ENCODE results near the gene FANCC. TPM values are rescaled to one million over a fixed set of nuclear protein-coding genes. Genes with fewer than 3 reads are reported as not detected.

Gene FANCC
- total RNA-seq, 4 donors from 2014 or later = 13.8 to 32.2 (median 21.4) TPM

- no peak for TF ChIP-seq POLR2A (IDR thresholded peaks at IDR 0.05)
- TF ChIP-seq CTCF (IDR thresholded peaks at IDR 0.05) = no peak
- Histone ChIP-seq H3K4me1 (no peaks in the 10 kb centered on the region), H3K36me3 (peaks cover 0 to 19% (median 0%) of the 10 kb centered on the region in 3 donors), H3K27me3 (no peaks in the 10 kb centered on the region), H3K27ac (no peak overlapping the region), H3K4me3 (no peak overlapping the region), H3K9me3 (no peaks in the 10 kb centered on the region)
- DNase-seq = no peak
Observed at GRCh38 chr9:95242613-95243012, 74.9 kb downstream of the FANCC start.

- Histone ChIP-seq H3K4me1 (no peaks in the 10 kb centered on the region), H3K27ac (no peak overlapping the region), H3K36me3 (no peaks in the 10 kb centered on the region), H3K27me3 (no peaks in the 10 kb centered on the region), H3K9me3 (no peaks in the 10 kb centered on the region), H3K4me3 (no peak overlapping the region)
- no peak for TF ChIP-seq POLR2A (IDR thresholded peaks at IDR 0.05)
- no peak for TF ChIP-seq CTCF (IDR thresholded peaks at IDR 0.05)
- DNase-seq = no peak
Observed at GRCh38 chr9:95239071-95239470, 78.4 kb downstream of the FANCC start.

- H3K4me1 ChIP-seq = no peaks in the 10 kb centered on the region
- no peaks in the 10 kb centered on the region for H3K9me3 ChIP-seq
- H3K36me3 ChIP-seq = no peaks in the 10 kb centered on the region
- no peak for DNase-seq
- H3K4me3 ChIP-seq = no peak overlapping the region
- TF ChIP-seq POLR2A (IDR thresholded peaks at IDR 0.05) (no peak), CTCF (IDR thresholded peaks at IDR 0.05) (no peak)
- H3K27ac ChIP-seq = no peak overlapping the region
- no peaks in the 10 kb centered on the region for H3K27me3 ChIP-seq
Observed at GRCh38 chr9:95237336-95237735, 80.2 kb downstream of the FANCC start.

GRCh38 chr9:95230046-95230445 lies 87.5 kb downstream of the FANCC start:
- H3K36me3 ChIP-seq = no peaks in the 10 kb centered on the region
- no peak for TF ChIP-seq CTCF (IDR thresholded peaks at IDR 0.05)
- TF ChIP-seq POLR2A (IDR thresholded peaks at IDR 0.05) = no peak
- no peak overlapping the region for H3K4me3 ChIP-seq
- H3K27ac ChIP-seq = no peak overlapping the region
- H3K27me3 ChIP-seq = no peaks in the 10 kb centered on the region
- H3K4me1 ChIP-seq = no peaks in the 10 kb centered on the region
- no peaks in the 10 kb centered on the region for H3K9me3 ChIP-seq
- no peak for DNase-seq

GRCh38 chr9:95229230-95229915 lies 88.1 kb downstream of the FANCC start:
- Histone ChIP-seq H3K4me1 (no peaks in the 10 kb centered on the region), H3K36me3 (no peaks in the 10 kb centered on the region), H3K27me3 (no peaks in the 10 kb centered on the region), H3K27ac (no peak overlapping the region), H3K9me3 (no peaks in the 10 kb centered on the region), H3K4me3 (no peak overlapping the region)
- DNase-seq = no peak
- TF ChIP-seq CTCF (IDR thresholded peaks at IDR 0.05) (no peak), POLR2A (IDR thresholded peaks at IDR 0.05) (no peak)

GRCh38 chr9:95226921-95227320 lies 90.6 kb downstream of the FANCC start:
- H3K27ac ChIP-seq = no peak overlapping the region
- H3K36me3 ChIP-seq = no peaks in the 10 kb centered on the region
- no peaks in the 10 kb centered on the region for H3K27me3 ChIP-seq
- DNase-seq = no peak
- H3K4me3 ChIP-seq = no peak overlapping the region
- H3K9me3 ChIP-seq = no peaks in the 10 kb centered on the region
- TF ChIP-seq POLR2A (IDR thresholded peaks at IDR 0.05) (no peak), CTCF (IDR thresholded peaks at IDR 0.05) (no peak)
- no peaks in the 10 kb centered on the region for H3K4me1 ChIP-seq
